CD4-positive, alpha-beta T cell treated with Interleukin-1 beta for 1 hour (primary cell): ENCODE results near the gene TM2D1.
A peak's percentile ranks its signal among the peaks of the same experiment; 100 is the strongest.
"Not testable (repeated sequence)": the region's sequence is repeated elsewhere in the genome, so short reads cannot be mapped to it uniquely, and the experiment has no call there.

Experiments used
- DNase-seq, 2 donors: peaks; one replicate each; pipeline ENCODE4 v3.0.0-alpha.2; 2020 to 2022

Gene TM2D1

DNA sequence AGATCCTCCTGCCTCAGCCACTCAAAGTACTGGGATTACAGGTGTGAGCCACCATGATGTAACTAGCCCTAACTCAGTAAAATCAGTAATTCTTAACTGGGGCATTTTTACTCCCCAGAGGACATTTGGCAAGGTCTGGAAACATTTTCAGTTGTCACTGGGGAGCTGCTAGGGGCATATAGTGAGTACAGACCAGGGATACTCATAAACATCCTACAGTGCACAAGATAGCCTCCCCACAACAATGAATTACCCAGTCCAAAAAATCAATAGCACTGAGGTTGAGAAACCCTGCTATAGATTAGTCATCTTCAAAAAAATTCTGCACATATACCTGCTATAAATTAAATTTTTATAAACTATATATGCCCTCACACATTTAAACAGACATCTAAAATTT, 13.0 kb downstream of the TM2D1 start:
- no peak for DNase-seq

GRCh38 chr1:61711257-61711656, 13.7 kb downstream of the TM2D1 start:
- not testable (repeated sequence) for DNase-seq

GRCh38 chr1:61709908-61710289, 15.0 kb downstream of the TM2D1 start:
- no peak for DNase-seq

GRCh38 chr1:61708953-61709907, 15.7 kb downstream of the TM2D1 start:
- no peak for DNase-seq

GRCh38 chr1:61699911-61700851, 24.8 kb downstream of the TM2D1 start:
- no peak for DNase-seq

GRCh38 chr1:61692155-61692800, 32.7 kb downstream of the TM2D1 start:
- DNase-seq: no peak

- DNase-seq: no peak
These were observed 37.0 kb downstream of the TM2D1 start for GRCh38 chr1:61687901-61688300.

DNA sequence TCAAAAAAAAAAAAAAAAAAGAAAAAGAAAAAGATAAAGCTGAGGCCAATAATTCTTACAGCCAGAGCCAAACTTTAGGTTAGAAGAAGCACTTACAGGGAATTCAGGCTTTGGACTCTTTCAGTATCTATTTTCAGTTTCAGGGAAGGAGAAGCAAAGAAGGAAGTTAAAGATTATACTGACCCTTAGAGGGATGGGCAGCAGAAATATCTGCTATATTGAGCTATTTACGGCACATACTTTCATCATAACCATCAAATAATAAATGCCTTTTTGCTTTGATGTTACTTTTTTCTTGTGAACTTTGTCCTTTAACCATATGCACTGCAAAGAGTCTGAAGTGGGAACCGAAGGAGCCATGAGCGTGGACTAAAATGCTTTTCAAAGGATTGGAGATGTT, 42.0 kb downstream of the TM2D1 start:
- no peak for DNase-seq

- no peak for DNase-seq
These were observed 44.4 kb downstream of the TM2D1 start for GRCh38 chr1:61680500-61680899.

DNA sequence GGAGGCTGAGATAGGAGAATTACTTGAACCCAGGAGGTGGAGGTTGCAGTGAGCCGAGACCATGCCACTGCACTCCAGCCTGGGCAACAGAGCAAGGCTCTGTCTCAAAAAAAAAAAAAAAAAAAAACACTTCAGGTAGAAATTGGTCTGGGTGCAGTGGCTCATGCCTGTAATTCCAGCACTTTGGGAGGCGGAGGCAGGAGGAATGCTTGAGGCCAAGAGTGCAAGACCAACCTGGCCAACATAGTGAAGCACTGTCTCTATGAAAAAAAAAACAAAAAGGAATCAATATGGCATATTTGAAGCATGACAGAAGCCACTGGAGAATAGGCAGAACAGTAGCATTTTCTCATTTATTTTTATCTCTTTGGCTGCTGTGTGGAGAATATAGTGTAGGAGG, 48.1 kb downstream of the TM2D1 start:
- DNase-seq: not testable (repeated sequence)

GRCh38 chr1:61674221-61674620, 50.7 kb downstream of the TM2D1 start:
- DNase-seq: no peak

- no peak for DNase-seq
These were observed 52.6 kb downstream of the TM2D1 start for GRCh38 chr1:61672376-61672775.

- no peak for DNase-seq
These were observed 54.5 kb downstream of the TM2D1 start for GRCh38 chr1:61670445-61670844.

- DNase-seq: peak in 1 of 2 donors; percentile 1
These were observed 54.9 kb downstream of the TM2D1 start for GRCh38 chr1:61670016-61670415.

DNA sequence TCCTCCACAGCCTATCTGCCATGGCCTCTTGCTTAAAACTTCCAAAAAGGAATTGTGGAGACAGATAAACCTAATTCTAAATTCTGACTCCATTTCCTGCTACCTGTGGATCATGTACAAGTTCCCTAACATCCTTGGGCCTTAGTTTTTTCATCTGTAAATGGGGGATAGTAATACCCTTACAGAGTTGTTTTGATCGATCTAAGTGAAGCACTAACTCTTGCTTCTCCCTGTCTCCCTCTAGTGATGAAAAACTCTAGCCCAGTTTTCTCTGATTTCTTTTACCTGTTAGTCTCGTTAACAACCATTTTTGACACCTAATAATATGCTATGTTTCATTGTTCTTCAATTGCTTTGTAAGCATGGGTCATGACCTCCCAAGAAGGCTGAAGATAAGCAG, 65.9 kb downstream of the TM2D1 start:
- DNase-seq: no peak

- no peak for DNase-seq
These were observed 69.5 kb downstream of the TM2D1 start for GRCh38 chr1:61655453-61655852.

GRCh38 chr1:61654067-61654466, 70.9 kb downstream of the TM2D1 start:
- no peak for DNase-seq

- DNase-seq: no peak
These were observed 75.8 kb downstream of the TM2D1 start for GRCh38 chr1:61648983-61649742.

DNA sequence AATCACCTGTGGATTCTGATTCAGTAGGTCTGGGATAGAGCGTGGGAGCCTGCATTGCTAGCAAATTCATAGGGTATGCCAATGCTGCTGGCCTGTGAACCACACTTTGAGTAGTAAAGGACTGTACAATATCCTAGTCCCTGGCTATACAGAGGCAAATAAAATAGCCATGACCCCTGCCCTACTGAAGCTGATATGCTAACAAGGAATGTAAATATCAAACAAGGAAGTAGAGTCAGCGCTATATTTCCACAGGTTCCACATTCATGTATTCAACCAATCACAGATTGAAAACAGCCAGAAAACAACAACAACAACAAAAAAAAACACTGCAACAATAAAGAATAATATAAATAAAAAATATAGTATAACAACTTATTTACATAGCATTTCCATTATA, 77.8 kb downstream of the TM2D1 start:
- no peak for DNase-seq

GRCh38 chr1:61645476-61645875, 79.5 kb downstream of the TM2D1 start:
- DNase-seq: no peak

DNA sequence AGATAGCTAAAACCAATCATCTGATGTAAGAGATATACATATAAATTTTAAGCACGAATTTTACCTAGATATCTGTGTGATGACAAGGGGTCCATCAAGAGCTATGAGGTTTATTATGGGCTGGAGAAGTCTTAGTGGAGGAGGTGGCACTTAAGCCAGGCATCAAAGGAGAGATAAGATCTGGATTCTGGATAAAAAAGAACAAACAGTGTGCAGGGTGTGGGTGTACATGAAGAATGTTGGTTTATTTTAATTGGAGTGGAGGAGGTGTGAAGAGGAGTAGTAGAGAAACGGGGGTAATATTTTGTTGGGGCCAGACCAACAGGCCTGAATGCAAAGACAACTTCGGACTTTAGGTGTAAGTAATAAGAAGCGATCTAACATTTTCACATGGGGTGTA, 80.6 kb downstream of the TM2D1 start:
- DNase-seq: no peak

GRCh38 chr1:61642475-61643232, 82.3 kb downstream of the TM2D1 start:
- no peak for DNase-seq
